Nephron (organoid): ENCODE data around the gene PNPLA1.

Experiments used
- H3K27ac Mint-ChIP-seq, 3 experiments: 2 replicates each; pipeline ENCODE4 v1.8.0; 2020; ENCODE audit warnings: mixed read lengths in 3 of 3, mild to moderate bottlenecking in 2 of 3, moderate library complexity in 1 of 3
- H3K27me3 Mint-ChIP-seq: 2 replicates; pipeline ENCODE4 v1.8.0; 2021; ENCODE audit warnings: low read depth, mild to moderate bottlenecking, moderate library complexity, mixed read lengths
- H3K36me3 Mint-ChIP-seq: 2 replicates; pipeline ENCODE4 v1.8.0; 2020; ENCODE audit warnings: low read depth, mixed read lengths
- H3K4me1 Mint-ChIP-seq: 2 replicates; pipeline ENCODE4 v1.8.0; 2020; ENCODE audit warnings: mixed read lengths
- H3K4me3 Mint-ChIP-seq, 3 experiments: 2 replicates each; pipeline ENCODE4 v1.8.0; 2020; ENCODE audit warnings: mild to moderate bottlenecking in 3 of 3, mixed read lengths in 3 of 3, moderate library complexity in 2 of 3
- H3K9me3 Mint-ChIP-seq: 2 replicates; pipeline ENCODE4 v1.8.0; 2020; ENCODE audit warnings: mixed read lengths
- CTCF ChIP-seq, 3 experiments: fragments of 200-600 bp; sonication (generic); IDR thresholded peaks; one replicate each; pipeline ENCODE4 v1.5.0; 2021; ENCODE audit warnings: antibody characterized with exemption in 3 of 3; ENCODE audit not compliant: unreplicated experiment in 3 of 3

Gene PNPLA1

GRCh38 chr6:36232172-36232571 is 37.7 kb upstream of the PNPLA1 start:
- no peak for TF ChIP-seq CTCF (IDR thresholded peaks at IDR 0.05; ENCODE audit: unreplicated experiment in 3 of 3)
- Mint-ChIP-seq H3K4me1 (no peaks in the 10 kb centered on the region), H3K36me3 (peaks cover 69% of the 10 kb centered on the region), H3K27ac (peak overlapping the region in 1 of 3 experiments; percentile 24), H3K9me3 (no peaks in the 10 kb centered on the region), H3K27me3 (no peaks in the 10 kb centered on the region), H3K4me3 (no peak overlapping the region)

- Mint-ChIP-seq H3K27me3 (no peaks in the 10 kb centered on the region), H3K4me3 (no peak overlapping the region), H3K4me1 (no peaks in the 10 kb centered on the region), H3K9me3 (no peaks in the 10 kb centered on the region), H3K36me3 (peaks cover 38% of the 10 kb centered on the region), H3K27ac (no peak overlapping the region)
- TF ChIP-seq CTCF (IDR thresholded peaks at IDR 0.05; ENCODE audit: unreplicated experiment in 3 of 3), result no peak
Measured at GRCh38 chr6:36235309-36235708, 34.6 kb upstream of the PNPLA1 start.

- Mint-ChIP-seq H3K27ac (no peak overlapping the region), H3K4me1 (no peaks in the 10 kb centered on the region), H3K27me3 (no peaks in the 10 kb centered on the region), H3K9me3 (no peaks in the 10 kb centered on the region), H3K36me3 (peaks cover 33% of the 10 kb centered on the region), H3K4me3 (no peak overlapping the region)
- no peak for TF ChIP-seq CTCF (IDR thresholded peaks at IDR 0.05; ENCODE audit: unreplicated experiment in 3 of 3)
Measured at GRCh38 chr6:36235862-36236261, 34.0 kb upstream of the PNPLA1 start.

GRCh38 chr6:36239774-36240173 is 30.1 kb upstream of the PNPLA1 start:
- H3K9me3 Mint-ChIP-seq, result no peaks in the 10 kb centered on the region
- peaks cover 5% of the 10 kb centered on the region for H3K36me3 Mint-ChIP-seq
- no peak for TF ChIP-seq CTCF (IDR thresholded peaks at IDR 0.05; ENCODE audit: unreplicated experiment in 3 of 3)
- no peak overlapping the region for H3K27ac Mint-ChIP-seq
- H3K27me3 Mint-ChIP-seq, result peaks cover 4% of the 10 kb centered on the region
- H3K4me3 Mint-ChIP-seq, result no peak overlapping the region
- peaks cover 27% of the 10 kb centered on the region for H3K4me1 Mint-ChIP-seq

- TF ChIP-seq CTCF (IDR thresholded peaks at IDR 0.05; ENCODE audit: unreplicated experiment in 3 of 3), result no peak
- H3K9me3 Mint-ChIP-seq, result no peaks in the 10 kb centered on the region
- peak overlapping the region in 1 of 3 experiments; percentile 35 for H3K4me3 Mint-ChIP-seq
- H3K4me1 Mint-ChIP-seq, result peaks cover 33% of the 10 kb centered on the region
- H3K27ac Mint-ChIP-seq, result peak overlapping the region; percentile 80 to 93 (median 92)
- no peaks in the 10 kb centered on the region for H3K36me3 Mint-ChIP-seq
- H3K27me3 Mint-ChIP-seq, result peaks cover 4% of the 10 kb centered on the region
Measured at GRCh38 chr6:36241728-36242127, 28.1 kb upstream of the PNPLA1 start.

GRCh38 chr6:36242161-36242560 is 27.7 kb upstream of the PNPLA1 start:
- H3K4me1 Mint-ChIP-seq, result peaks cover 37% of the 10 kb centered on the region
- H3K9me3 Mint-ChIP-seq, result no peaks in the 10 kb centered on the region
- peak overlapping the region; percentile 4 to 35 (median 9) for H3K4me3 Mint-ChIP-seq
- H3K27ac Mint-ChIP-seq, result peak overlapping the region; percentile 80 to 93 (median 92)
- TF ChIP-seq CTCF (IDR thresholded peaks at IDR 0.05; ENCODE audit: unreplicated experiment in 3 of 3), result no peak
- H3K36me3 Mint-ChIP-seq, result no peaks in the 10 kb centered on the region
- peaks cover 4% of the 10 kb centered on the region for H3K27me3 Mint-ChIP-seq
